Erythroblast (primary cell): ENCODE results near the gene GSTM5.
A peak's percentile ranks its signal among the peaks of the same experiment; 100 is the strongest.

ENCODE experiments used
- DNase-seq, 2 experiments: peaks; one replicate each; lab custom pipeline; 2025; lab: John Stamatoyannopoulos, UW
- GATA1 ChIP-seq: IDR thresholded peaks from 2 replicates; pipeline ENCODE4 v1.6.1; 2011; ENCODE audit warnings: low read depth, mild to moderate bottlenecking, control low read depth, low read length, moderate library complexity
- POLR2A ChIP-seq: IDR thresholded peaks from 2 replicates; pipeline ENCODE4 v1.6.1; 2011; ENCODE audit warnings: mild to moderate bottlenecking, low read length

The GSTM5 gene

GRCh38 chr1:109757936-109758786 lies 46.1 kb downstream of the GSTM5 start:
- DNase-seq: no peak
- TF ChIP-seq GATA1: no peak
- TF ChIP-seq POLR2A: no peak

- no peak for TF ChIP-seq GATA1
- TF ChIP-seq POLR2A: no peak
- DNase-seq: no peak
These were observed 47.7 kb downstream of the GSTM5 start for GRCh38 chr1:109759513-109760334.

GRCh38 chr1:109760581-109761226 lies 48.7 kb downstream of the GSTM5 start:
- no peak for DNase-seq
- TF ChIP-seq GATA1 (no peak), POLR2A (no peak)

GRCh38 chr1:109761227-109762038 lies 49.4 kb downstream of the GSTM5 start:
- no peak for DNase-seq
- TF ChIP-seq POLR2A (no peak), GATA1 (no peak)

GRCh38 chr1:109762039-109762585 lies 50.1 kb downstream of the GSTM5 start:
- no peak for DNase-seq
- TF ChIP-seq GATA1 (no peak), POLR2A (no peak)

GRCh38 chr1:109762821-109763645 lies 51.0 kb downstream of the GSTM5 start:
- DNase-seq: peak; percentile 13 to 45
- TF ChIP-seq GATA1 (no peak), POLR2A (no peak)

GRCh38 chr1:109763646-109764415 lies 51.8 kb downstream of the GSTM5 start, which contains the start of gene EPS8L3:
Gene EPS8L3 (minus strand): TSS chr1:109763923. CDS start chr1:109761749, 2,174 bp downstream.
- TF ChIP-seq GATA1 (no peak), POLR2A (no peak)
- DNase-seq: peak in 1 of 2 experiments; percentile 43

- no peak for DNase-seq
- TF ChIP-seq POLR2A: no peak
These were observed 52.8 kb downstream of the GSTM5 start for GRCh38 chr1:109764561-109765482.

GRCh38 chr1:109765483-109765815 lies 53.4 kb downstream of the GSTM5 start:
- DNase-seq: no peak
- TF ChIP-seq POLR2A (no peak), GATA1 (no peak)

GRCh38 chr1:109765896-109766615 lies 54.0 kb downstream of the GSTM5 start:
- no peak for DNase-seq
- TF ChIP-seq POLR2A (no peak), GATA1 (no peak)
